ENCODE data around the gene TMEM184B. TPM values are rescaled to one million over a fixed set of nuclear protein-coding genes. Genes with fewer than 3 reads are reported as not detected.

Gene TMEM184B
- total RNA-seq, 6 experiments from 2014 or later, result 104 to 125 (median 111) TPM

DNA sequence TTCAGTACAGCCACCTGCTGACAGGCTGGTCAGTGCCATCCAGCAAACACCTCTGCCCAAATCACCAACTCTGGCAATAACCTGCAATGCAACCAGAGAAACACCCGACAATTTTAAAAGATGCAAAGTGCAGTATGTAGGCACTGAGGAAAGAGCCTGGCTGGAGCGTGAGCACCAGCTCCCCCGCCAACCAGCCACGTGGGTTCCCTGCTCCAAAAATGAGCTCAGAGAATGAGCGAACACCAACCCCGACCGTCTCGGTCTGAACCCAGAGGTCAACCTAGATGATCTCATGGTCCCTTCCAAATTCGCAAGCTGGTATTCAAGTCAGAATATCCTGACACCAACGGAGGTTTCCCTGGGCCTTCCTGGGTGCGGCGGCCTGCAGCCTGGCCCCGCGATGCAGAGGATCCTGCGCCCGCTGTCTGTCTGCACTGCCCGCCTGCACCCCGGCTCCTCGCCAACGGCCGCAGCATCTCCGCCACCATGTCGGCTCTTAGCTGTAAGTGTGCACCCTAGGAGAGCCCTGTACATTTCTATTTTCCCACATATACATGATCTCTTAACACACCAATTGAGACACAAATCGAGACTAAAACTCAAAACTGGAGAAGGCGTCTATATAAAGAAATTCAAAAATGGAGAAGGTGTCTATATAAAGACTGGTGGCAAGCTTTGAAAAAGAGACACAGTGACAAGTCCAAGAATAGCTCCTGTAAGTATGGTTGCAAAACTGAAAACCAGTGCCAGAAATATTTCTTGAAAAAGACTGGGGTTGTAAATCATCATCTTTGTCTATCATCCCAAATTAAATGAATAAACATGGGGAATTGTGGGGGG, 22.8 kb downstream of the TMEM184B start:
- DNase-seq, result no peak
- Mint-ChIP-seq H3K4me1 (ENCODE audit: low read depth) (no peaks in the 10 kb centered on the region), H3K27ac (no peak overlapping the region), H3K36me3 (ENCODE audit: low read depth) (peaks cover 25% of the 10 kb centered on the region), H3K9me3 (no peaks in the 10 kb centered on the region), H3K27me3 (ENCODE audit: insufficient read depth) (peaks cover 2% of the 10 kb centered on the region; the same call in 1 of the 2 replicates), H3K4me3 (no peak overlapping the region)
- TF ChIP-seq, protein P1, sequence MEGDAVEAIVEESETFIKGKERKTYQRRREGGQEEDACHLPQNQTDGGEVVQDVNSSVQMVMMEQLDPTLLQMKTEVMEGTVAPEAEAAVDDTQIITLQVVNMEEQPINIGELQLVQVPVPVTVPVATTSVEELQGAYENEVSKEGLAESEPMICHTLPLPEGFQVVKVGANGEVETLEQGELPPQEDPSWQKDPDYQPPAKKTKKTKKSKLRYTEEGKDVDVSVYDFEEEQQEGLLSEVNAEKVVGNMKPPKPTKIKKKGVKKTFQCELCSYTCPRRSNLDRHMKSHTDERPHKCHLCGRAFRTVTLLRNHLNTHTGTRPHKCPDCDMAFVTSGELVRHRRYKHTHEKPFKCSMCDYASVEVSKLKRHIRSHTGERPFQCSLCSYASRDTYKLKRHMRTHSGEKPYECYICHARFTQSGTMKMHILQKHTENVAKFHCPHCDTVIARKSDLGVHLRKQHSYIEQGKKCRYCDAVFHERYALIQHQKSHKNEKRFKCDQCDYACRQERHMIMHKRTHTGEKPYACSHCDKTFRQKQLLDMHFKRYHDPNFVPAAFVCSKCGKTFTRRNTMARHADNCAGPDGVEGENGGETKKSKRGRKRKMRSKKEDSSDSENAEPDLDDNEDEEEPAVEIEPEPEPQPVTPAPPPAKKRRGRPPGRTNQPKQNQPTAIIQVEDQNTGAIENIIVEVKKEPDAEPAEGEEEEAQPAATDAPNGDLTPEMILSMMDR (IDR thresholded peaks at IDR 0.05), result no peak

- H3K9me3 Mint-ChIP-seq, result no peaks in the 10 kb centered on the region
- no peak overlapping the region for H3K4me3 Mint-ChIP-seq
- DNase-seq, result no peak
- TF ChIP-seq, protein P1 (IDR thresholded peaks at IDR 0.05), result no peak
- no peaks in the 10 kb centered on the region for H3K4me1 Mint-ChIP-seq (ENCODE audit: low read depth)
- peaks cover 2% of the 10 kb centered on the region; the same call in 1 of the 2 replicates for H3K27me3 Mint-ChIP-seq (ENCODE audit: insufficient read depth)
- peaks cover 25% of the 10 kb centered on the region for H3K36me3 Mint-ChIP-seq (ENCODE audit: low read depth)
- no peak overlapping the region for H3K27ac Mint-ChIP-seq
Measured at GRCh38 chr22:38249301-38249700, 23.5 kb downstream of the TMEM184B start.

DNA sequence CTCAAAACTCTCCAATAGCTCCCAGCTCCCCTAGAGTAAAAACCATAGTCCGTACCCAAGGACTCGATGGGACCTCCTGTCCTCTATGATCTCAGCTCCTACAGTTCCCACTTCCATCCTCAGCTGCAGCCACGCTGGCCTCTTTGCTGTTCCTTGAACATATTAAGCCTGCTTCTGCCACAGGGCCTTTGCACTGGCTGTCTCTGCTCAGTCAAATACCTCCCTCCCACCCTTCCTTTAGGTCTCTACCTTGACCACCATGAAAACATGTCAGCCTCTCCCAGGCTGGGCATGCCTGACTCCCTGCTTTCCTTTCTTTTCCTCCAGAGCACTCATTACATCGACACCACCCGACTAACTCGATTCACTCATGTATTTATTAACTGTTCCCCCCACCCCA, 24.5 kb downstream of the TMEM184B start:
- Mint-ChIP-seq H3K27me3 (ENCODE audit: insufficient read depth) (peaks cover 2% of the 10 kb centered on the region; the same call in 1 of the 2 replicates), H3K4me3 (no peak overlapping the region), H3K9me3 (no peaks in the 10 kb centered on the region), H3K4me1 (ENCODE audit: low read depth) (peaks cover 10% of the 10 kb centered on the region), H3K36me3 (ENCODE audit: low read depth) (peaks cover 25% of the 10 kb centered on the region), H3K27ac (no peak overlapping the region; the same call in 1 of the 2 replicates)
- no peak for DNase-seq
- TF ChIP-seq, protein P1 (IDR thresholded peaks at IDR 0.05), result no peak

- peaks cover 2% of the 10 kb centered on the region; the same call in 1 of the 2 replicates for H3K27me3 Mint-ChIP-seq (ENCODE audit: insufficient read depth)
- TF ChIP-seq, protein P1 (IDR thresholded peaks at IDR 0.05), result no peak
- H3K4me1 Mint-ChIP-seq (ENCODE audit: low read depth), result peaks cover 11% of the 10 kb centered on the region
- H3K4me3 Mint-ChIP-seq, result no peak overlapping the region
- peaks cover 25% of the 10 kb centered on the region for H3K36me3 Mint-ChIP-seq (ENCODE audit: low read depth)
- DNase-seq, result no peak
- H3K9me3 Mint-ChIP-seq, result no peaks in the 10 kb centered on the region
- no peak overlapping the region for H3K27ac Mint-ChIP-seq
Measured at GRCh38 chr22:38247713-38248112, 25.1 kb downstream of the TMEM184B start.

GRCh38 chr22:38246692-38247091, 26.1 kb downstream of the TMEM184B start:
- Mint-ChIP-seq H3K4me1 (ENCODE audit: low read depth) (peaks cover 15% of the 10 kb centered on the region), H3K27ac (no peak overlapping the region), H3K27me3 (ENCODE audit: insufficient read depth) (peaks cover 2% of the 10 kb centered on the region; the same call in 1 of the 2 replicates), H3K36me3 (ENCODE audit: low read depth) (peaks cover 25% of the 10 kb centered on the region), H3K9me3 (no peaks in the 10 kb centered on the region), H3K4me3 (no peak overlapping the region)
- no peak for DNase-seq
- TF ChIP-seq, protein P1 (IDR thresholded peaks at IDR 0.05), result no peak
